AG04449 (cell line): ENCODE data around the gene ADIG.

Experiments used
- CTCF ChIA-PET: fragments of 350-600 bp; formaldehyde crosslinking; extraction: SDS; loops from one replicate; lab custom pipeline; 2021; ENCODE audit warnings: antibody characterized with exemption; lab: Yijun Ruan, JAX
- POLR2A ChIA-PET: fragments of 400-600, 350-600 bp; formaldehyde crosslinking; extraction: SDS; loops from one replicate; lab custom pipeline; 2020; ENCODE audit warnings: antibody characterized with exemption, inconsistent platforms; lab: Yijun Ruan, JAX
- DNase-seq: peaks from one replicate; pipeline ENCODE4 v3.0.0-alpha.2; 2010; ENCODE audit warnings: low read depth, low spot score
- H3K4me3 ChIP-seq: 2 replicates; pipeline ENCODE4 v1.5.1; 2011; ENCODE audit warnings: low read depth, mild to moderate bottlenecking, control low read depth, low read length
- CTCF ChIP-seq: IDR thresholded peaks from one replicate; pipeline ENCODE4 v1.5.1; 2011; ENCODE audit warnings: mild to moderate bottlenecking, moderate library complexity, low read length, control low read depth, inconsistent platforms; ENCODE audit not compliant: insufficient read depth; ENCODE audit errors: missing control alignments

The ADIG gene

GRCh38 chr20:38581830-38582358 lies 897 bp downstream of the ADIG start:
- no peak overlapping the region for H3K4me3 ChIP-seq
- ChIA-PET POLR2A (no interaction called here), CTCF (interaction anchor here (1.0 to 1.5 kb wide), 2 partner anchors 18 to 136 kb away, joined by 3 read pairs; no protein-coding TSS in a partner anchor)
- TF ChIP-seq CTCF: no peak
- DNase-seq: no peak

GRCh38 chr20:38583306-38583705 lies 2.3 kb downstream of the ADIG start:
- H3K4me3 ChIP-seq: no peak overlapping the region
- TF ChIP-seq CTCF: no peak
- POLR2A ChIA-PET: no interaction called here
- no peak for DNase-seq
- CTCF ChIA-PET: no interaction called here

GRCh38 chr20:38584099-38584763 lies 3.2 kb downstream of the ADIG start:
- DNase-seq: no peak
- ChIA-PET POLR2A (no interaction called here), CTCF (no interaction called here)
- TF ChIP-seq CTCF: no peak
- no peak overlapping the region for H3K4me3 ChIP-seq

- ChIA-PET POLR2A (no interaction called here), CTCF (no interaction called here)
- no peak overlapping the region for H3K4me3 ChIP-seq
- no peak for DNase-seq
- no peak for TF ChIP-seq CTCF
Observed at GRCh38 chr20:38585404-38586180, 4.6 kb downstream of the ADIG start.

GRCh38 chr20:38586181-38586525 lies 5.2 kb downstream of the ADIG start:
- no peak for TF ChIP-seq CTCF
- H3K4me3 ChIP-seq: no peak overlapping the region
- DNase-seq: no peak
- ChIA-PET POLR2A (no interaction called here), CTCF (no interaction called here)

GRCh38 chr20:38588303-38588702 lies 7.3 kb downstream of the ADIG start:
- ChIA-PET CTCF (no interaction called here), POLR2A (no interaction called here)
- no peak overlapping the region for H3K4me3 ChIP-seq
- no peak for DNase-seq
- TF ChIP-seq CTCF: no peak
